IMR-90 (cell line): ENCODE measurements around the gene KIF3B. TPM values are rescaled to one million over a fixed set of nuclear protein-coding genes. Genes with fewer than 3 reads are reported as not detected.

Experiments
- ATAC-seq: fragments of 200-7000 bp; cut with Tn5 transposase; 2 replicates; pipeline ENCODE4 v1.9.1; 2020; ENCODE audit warnings: low read depth, mild to moderate bottlenecking, moderate library complexity
- BruUV-seq: library from RNA; stranded (reverse); fragments of 400-500 nt; replicated peaks from 2 replicates; lab custom pipeline; 2021; lab: Mats Ljungman, UMichigan
- CTCF ChIA-PET: fragments of 300-600 bp; formaldehyde crosslinking; extraction: SDS; loops from one replicate; lab custom pipeline; 2021; ENCODE audit warnings: antibody characterized with exemption; lab: Yijun Ruan, JAX
- POLR2A ChIA-PET: fragments of 300-600 bp; sonication (Branson Sonifier 250); formaldehyde crosslinking; loops from one replicate; lab custom pipeline; 2022; ENCODE audit warnings: antibody characterized with exemption; ENCODE audit not compliant: unreplicated experiment; lab: Charles Lee
- DNase-seq: peaks from one replicate; pipeline ENCODE4 v3.0.0; 2013
- H2AFZ ChIP-seq: replicated peaks from 2 replicates; pipeline ENCODE3; 2013; ENCODE audit warnings: low read length, mild to moderate bottlenecking; ENCODE audit not compliant: poor library complexity
- H2AK5ac ChIP-seq: 2 replicates; pipeline ENCODE4 v1.6.1; 2013; ENCODE audit warnings: low read depth, low read length, inconsistent platforms
- H2AK9ac ChIP-seq: replicated peaks from 2 replicates; pipeline ENCODE3; 2013; ENCODE audit warnings: mild to moderate bottlenecking, low read depth, low read length, moderate library complexity; ENCODE audit not compliant: poor library complexity
- H2BK120ac ChIP-seq: 2 replicates; pipeline ENCODE4 v1.6.1; 2013; ENCODE audit warnings: low read depth, low read length, inconsistent platforms
- H2BK15ac ChIP-seq: 3 replicates; pipeline ENCODE4 v1.6.1; 2013; ENCODE audit warnings: low read depth, low read length, inconsistent platforms
- H2BK20ac ChIP-seq: 2 replicates; pipeline ENCODE4 v1.6.1; 2013; ENCODE audit warnings: low read depth, mild to moderate bottlenecking, inconsistent platforms, low read length, moderate library complexity
- H2BK5ac ChIP-seq: 2 replicates; pipeline ENCODE4 v1.6.1; 2013; ENCODE audit warnings: mild to moderate bottlenecking, low read depth, low read length, inconsistent platforms; ENCODE audit not compliant: poor library complexity, severe bottlenecking
- H3K14ac ChIP-seq: replicated peaks from 2 replicates; pipeline ENCODE4 v1.6.1; 2013; ENCODE audit warnings: low read depth, low read length, inconsistent platforms
- H3K18ac ChIP-seq: 2 replicates; pipeline ENCODE4 v1.6.1; 2013; ENCODE audit warnings: low read depth, low read length, control low read depth
- H3K23ac ChIP-seq: 2 replicates; pipeline ENCODE4 v1.6.1; 2013; ENCODE audit warnings: low read depth, low read length, inconsistent platforms
- H3K27ac ChIP-seq: 2 replicates; pipeline ENCODE4 v1.5.1; 2013; ENCODE audit warnings: mild to moderate bottlenecking, control low read depth, low read length; ENCODE audit not compliant: insufficient read depth
- H3K27me3 ChIP-seq: 2 replicates; pipeline ENCODE4 v1.6.1; 2013; ENCODE audit warnings: low read length; ENCODE audit not compliant: control insufficient read depth, insufficient read depth
- H3K36me3 ChIP-seq: 2 replicates; pipeline ENCODE4 v1.6.1; 2013; ENCODE audit warnings: low read length, mixed read lengths; ENCODE audit not compliant: control insufficient read depth, insufficient read depth
- H3K4ac ChIP-seq: 2 replicates; pipeline ENCODE4 v1.6.1; 2013; ENCODE audit warnings: low read depth, low read length, inconsistent platforms
- H3K4me1 ChIP-seq: 2 replicates; pipeline ENCODE4 v1.6.1; 2013; ENCODE audit warnings: low read length, mixed read lengths; ENCODE audit not compliant: control insufficient read depth, insufficient read depth
- H3K4me2 ChIP-seq: 2 replicates; pipeline ENCODE4 v1.6.1; 2013; ENCODE audit warnings: low read depth, mild to moderate bottlenecking, control low read depth, low read length, moderate library complexity
- H3K4me3 ChIP-seq: 2 replicates; pipeline ENCODE4 v1.5.1; 2013; ENCODE audit warnings: low read depth, mild to moderate bottlenecking, control low read depth, low read length, moderate library complexity; ENCODE audit not compliant: insufficient read depth
- H3K56ac ChIP-seq: 2 replicates; pipeline ENCODE4 v1.6.1; 2013; ENCODE audit warnings: low read length, inconsistent platforms; ENCODE audit not compliant: insufficient read depth; ENCODE audit errors: extremely low read depth
- H3K79me1 ChIP-seq, 2 experiments: 2 replicates each; pipeline ENCODE4 v1.6.1; 2013; ENCODE audit warnings: low read length in 2 of 2, inconsistent platforms in 1 of 2, low read depth in 1 of 2
- H3K9ac ChIP-seq: 2 replicates; pipeline ENCODE4 v1.6.1; 2013; ENCODE audit warnings: low read depth, low read length, control low read depth
- H3K9me1 ChIP-seq: 2 replicates; pipeline ENCODE4 v1.6.1; 2013; ENCODE audit warnings: low read length, inconsistent platforms; ENCODE audit not compliant: insufficient read depth
- H3K9me3 ChIP-seq: 2 replicates; pipeline ENCODE4 v1.6.1; 2013; ENCODE audit warnings: low read length; ENCODE audit not compliant: control insufficient read depth, insufficient read depth
- H4K20me1 ChIP-seq: 2 replicates; pipeline ENCODE4 v1.6.1; 2013; ENCODE audit warnings: low read length, inconsistent platforms; ENCODE audit not compliant: insufficient read depth
- H4K5ac ChIP-seq: 2 replicates; pipeline ENCODE4 v1.6.1; 2013; ENCODE audit warnings: mild to moderate bottlenecking, low read depth, low read length, control low read depth
- H4K8ac ChIP-seq, 2 experiments: 2 replicates each; pipeline ENCODE4 v1.6.1; 2013; ENCODE audit warnings: low read depth in 2 of 2, low read length in 2 of 2, control low read depth in 1 of 2, inconsistent platforms in 1 of 2
- H4K91ac ChIP-seq: 2 replicates; pipeline ENCODE4 v1.6.1; 2013; ENCODE audit warnings: low read depth, low read length, inconsistent platforms; ENCODE audit not compliant: insufficient read depth
- BHLHE40 ChIP-seq: fragments of 150-350 bp; IDR thresholded peaks from 2 replicates; pipeline ENCODE4 v1.6.1; 2016; ENCODE audit warnings: mild to moderate bottlenecking, low read depth, low read length
- CEBPB ChIP-seq: IDR thresholded peaks from 2 replicates; pipeline ENCODE4 v1.6.1; 2012; ENCODE audit warnings: low read depth, low read length, improper control_type of control experiment
- CHD1 ChIP-seq: IDR thresholded peaks from 2 replicates; pipeline ENCODE4 v1.6.1; 2012; ENCODE audit warnings: low read depth, low read length, improper control_type of control experiment
- FOS ChIP-seq: fragments of 150-350 bp; IDR thresholded peaks from 2 replicates; pipeline ENCODE4 v1.6.1; 2016; ENCODE audit warnings: low read depth, low read length
- MAFK ChIP-seq: IDR thresholded peaks from 2 replicates; pipeline ENCODE4 v1.6.1; 2012; ENCODE audit warnings: low read depth, low read length, improper control_type of control experiment
- MAZ ChIP-seq: IDR thresholded peaks from 2 replicates; pipeline ENCODE4 v1.6.1; 2012; ENCODE audit warnings: low read depth, mild to moderate bottlenecking, low read length, improper control_type of control experiment, moderate library complexity, borderline replicate concordance
- MXI1 ChIP-seq: IDR thresholded peaks from 2 replicates; pipeline ENCODE4 v1.6.1; 2012; ENCODE audit warnings: low read depth, mild to moderate bottlenecking, low read length, moderate library complexity, borderline replicate concordance
- NFE2L2 ChIP-seq: fragments of 150-350 bp; IDR thresholded peaks from 2 replicates; pipeline ENCODE4 v1.6.1; 2016; ENCODE audit warnings: low read depth, mild to moderate bottlenecking, low read length
- POLR2A ChIP-seq: IDR thresholded peaks from 2 replicates; pipeline ENCODE4 v1.6.1; 2012; ENCODE audit warnings: mild to moderate bottlenecking, low read depth, low read length
- RAD21 ChIP-seq: IDR thresholded peaks from 2 replicates; pipeline ENCODE4 v1.6.1; 2012; ENCODE audit warnings: low read length, improper control_type of control experiment
- RCOR1 ChIP-seq: IDR thresholded peaks from 2 replicates; pipeline ENCODE4 v1.6.1; 2012; ENCODE audit warnings: mild to moderate bottlenecking, low read length, improper control_type of control experiment; ENCODE audit not compliant: insufficient replicate concordance
- RFX5 ChIP-seq: IDR thresholded peaks from 2 replicates; pipeline ENCODE4 v1.8.0; 2012; ENCODE audit warnings: low read depth, mild to moderate bottlenecking, low read length, moderate library complexity
- SMC3 ChIP-seq: fragments of 150-350 bp; IDR thresholded peaks from 2 replicates; pipeline ENCODE4 v1.6.1; 2016; ENCODE audit warnings: low read depth, mild to moderate bottlenecking, antibody characterized with exemption, low read length, moderate library complexity
- WGBS, 2 experiments: methylation state at CpG; one replicate each; pipeline versions ENCODE4 v1.1.5 to v1.1.7; 2013; ENCODE audit warnings: missing lambda C conversion rate in 2 of 2; ENCODE audit not compliant: insufficient read length in 1 of 2; ENCODE audit errors: extremely low coverage in 2 of 2; 5-methylcytosine and 5-hydroxymethylcytosine counted together
- dilution Hi-C: fragments of 300-500 bp; cut with HindIII; formaldehyde crosslinking; loops from one replicate; pipeline ENCODE4 v1.14.3; 2018; ENCODE audit warnings: low sequenced_read_pairs; ENCODE audit not compliant: unreplicated experiment
- in situ Hi-C: fragments of 300-500 bp; cut with MboI; formaldehyde crosslinking; loops from 3 replicates; pipeline ENCODE4 v1.14.3; 2019; ENCODE audit warnings: low sequenced_read_pairs, inconsistent platforms, mixed read lengths
- intact Hi-C: fragments of 100-400 bp; cut with micrococcal nuclease; formaldehyde crosslinking; loops from 2 replicates; pipeline ENCODE4 v1.10.0; 2022
- polyA plus RNA-seq, 3 experiments: library from polyadenylated mRNA; depleted of rRNA; stranded (reverse); fragments of >200 nt; gene quantifications; 2 replicates each; pipeline ENCODE4 v1.2.3, GENCODE V29; 2012; ENCODE audit warnings: low replicate concordance in 1 of 3
- total RNA-seq: library from RNA; depleted of rRNA; stranded (reverse); fragments of >200 nt; gene quantifications from 2 replicates; pipeline ENCODE4 v1.2.3, GENCODE V29; 2012
- TF ChIP-seq, protein P1 (sequence below): fragments of 150-350 bp; IDR thresholded peaks from 2 replicates; pipeline ENCODE4 v1.6.1; 2016; ENCODE audit warnings: low read depth, mild to moderate bottlenecking, low read length, moderate library complexity, borderline replicate concordance
- TF ChIP-seq, protein P2 (sequence below): conservative IDR thresholded peaks from 2 replicates; pipeline ENCODE4 v1.5.1; 2012; ENCODE audit warnings: mild to moderate bottlenecking, low read depth, low read length, improper control_type of control experiment
- TF ChIP-seq, protein P3 (sequence below): fragments of 150-350 bp; IDR thresholded peaks from 2 replicates; pipeline ENCODE4 v1.6.1; 2017; ENCODE audit warnings: mild to moderate bottlenecking, antibody characterized with exemption, low read length, low read depth

The KIF3B gene
- total and polyA plus RNA-seq, 2 of the 4 experiments (the other 2 are of a cell fraction): 17.1 to 28.1 TPM

DNA sequence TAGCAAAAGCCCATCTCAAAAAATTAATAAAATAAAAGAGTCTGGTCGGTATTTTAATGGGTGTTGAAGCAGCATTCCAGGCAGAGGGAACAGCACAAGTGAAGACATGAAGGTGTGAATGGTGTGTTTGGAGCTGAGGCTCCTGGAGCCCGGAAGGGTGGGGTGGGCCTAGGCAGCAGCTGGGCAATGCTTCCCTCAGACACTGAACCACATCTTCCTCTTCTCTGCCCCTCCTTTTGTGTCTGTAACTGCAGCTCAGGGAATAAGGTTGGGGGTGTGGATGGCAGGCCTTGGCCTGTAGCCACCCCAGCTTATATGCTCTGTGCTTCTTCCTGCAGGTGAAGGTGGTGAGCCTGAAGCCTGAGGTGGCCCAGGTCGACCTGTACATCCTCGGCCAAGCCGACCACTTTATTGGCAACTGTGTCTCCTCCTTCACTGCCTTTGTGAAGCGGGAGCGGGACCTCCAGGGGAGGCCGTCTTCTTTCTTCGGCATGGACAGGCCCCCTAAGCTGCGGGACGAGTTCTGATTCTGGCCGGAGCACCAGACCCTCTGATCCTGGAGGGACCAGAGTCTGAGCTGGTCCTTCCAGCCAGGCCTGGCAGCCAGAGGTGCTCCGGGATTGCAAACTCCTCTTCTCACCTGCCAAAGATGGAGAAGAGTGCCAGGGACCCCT is 43.2 kb upstream of the KIF3B start:
- CTCF ChIA-PET: no interaction called here
- Histone ChIP-seq H2AFZ (no peak overlapping the region), H3K4ac (no peak overlapping the region), H4K20me1 (no peaks in the 10 kb centered on the region), H3K27me3 (no peaks in the 10 kb centered on the region), H3K4me1 (peaks cover 2% of the 10 kb centered on the region; the same call in 1 of the 2 replicates), H3K23ac (no peak overlapping the region), H3K18ac (no peak overlapping the region), H4K5ac (no peak overlapping the region), H3K4me2 (no peak overlapping the region), H3K27ac (no peak overlapping the region), H3K56ac (no peak overlapping the region), H3K4me3 (no peak overlapping the region), H4K91ac (no peak overlapping the region), H3K36me3 (peaks cover 44% of the 10 kb centered on the region), H4K8ac (no peak overlapping the region), H2AK9ac (no peak overlapping the region), H3K79me1 (peaks cover 0 to 4% of the 10 kb centered on the region in 2 experiments; a peak in 1 of 4 replicates), H2BK15ac (no peak overlapping the region), H2BK5ac (no peak overlapping the region), H2BK20ac (no peak overlapping the region), H2BK120ac (no peak overlapping the region), H3K9me1 (no peaks in the 10 kb centered on the region), H3K9ac (no peak overlapping the region), H3K14ac (no peak overlapping the region), H3K9me3 (no peaks in the 10 kb centered on the region), H2AK5ac (no peak overlapping the region)
- in situ Hi-C loops: no loop called here
- dilution Hi-C loops: no loop called here
- POLR2A ChIA-PET: no interaction called here
- intact Hi-C loops: no loop called here
- WGBS, 2 experiments: 90% methylated on average over 10 of the region's 13 CpGs; no CpG with 5 or more reads in 1 of the 2 experiments
- ATAC-seq: no peak
- DNase-seq: no peak
- BruUV-seq: no TSS peak
- TF ChIP-seq CHD1 (no peak), BHLHE40 (no peak), MXI1 (no peak), POLR2A (no peak), RAD21 (no peak), RFX5 (no peak), RCOR1 (no peak), MAZ (no peak), SMC3 (no peak), NFE2L2 (no peak), CEBPB (no peak), FOS (no peak), MAFK (no peak)
- TF ChIP-seq, protein P1, sequence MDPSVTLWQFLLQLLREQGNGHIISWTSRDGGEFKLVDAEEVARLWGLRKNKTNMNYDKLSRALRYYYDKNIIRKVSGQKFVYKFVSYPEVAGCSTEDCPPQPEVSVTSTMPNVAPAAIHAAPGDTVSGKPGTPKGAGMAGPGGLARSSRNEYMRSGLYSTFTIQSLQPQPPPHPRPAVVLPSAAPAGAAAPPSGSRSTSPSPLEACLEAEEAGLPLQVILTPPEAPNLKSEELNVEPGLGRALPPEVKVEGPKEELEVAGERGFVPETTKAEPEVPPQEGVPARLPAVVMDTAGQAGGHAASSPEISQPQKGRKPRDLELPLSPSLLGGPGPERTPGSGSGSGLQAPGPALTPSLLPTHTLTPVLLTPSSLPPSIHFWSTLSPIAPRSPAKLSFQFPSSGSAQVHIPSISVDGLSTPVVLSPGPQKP: no peak
- TF ChIP-seq, protein P2, sequence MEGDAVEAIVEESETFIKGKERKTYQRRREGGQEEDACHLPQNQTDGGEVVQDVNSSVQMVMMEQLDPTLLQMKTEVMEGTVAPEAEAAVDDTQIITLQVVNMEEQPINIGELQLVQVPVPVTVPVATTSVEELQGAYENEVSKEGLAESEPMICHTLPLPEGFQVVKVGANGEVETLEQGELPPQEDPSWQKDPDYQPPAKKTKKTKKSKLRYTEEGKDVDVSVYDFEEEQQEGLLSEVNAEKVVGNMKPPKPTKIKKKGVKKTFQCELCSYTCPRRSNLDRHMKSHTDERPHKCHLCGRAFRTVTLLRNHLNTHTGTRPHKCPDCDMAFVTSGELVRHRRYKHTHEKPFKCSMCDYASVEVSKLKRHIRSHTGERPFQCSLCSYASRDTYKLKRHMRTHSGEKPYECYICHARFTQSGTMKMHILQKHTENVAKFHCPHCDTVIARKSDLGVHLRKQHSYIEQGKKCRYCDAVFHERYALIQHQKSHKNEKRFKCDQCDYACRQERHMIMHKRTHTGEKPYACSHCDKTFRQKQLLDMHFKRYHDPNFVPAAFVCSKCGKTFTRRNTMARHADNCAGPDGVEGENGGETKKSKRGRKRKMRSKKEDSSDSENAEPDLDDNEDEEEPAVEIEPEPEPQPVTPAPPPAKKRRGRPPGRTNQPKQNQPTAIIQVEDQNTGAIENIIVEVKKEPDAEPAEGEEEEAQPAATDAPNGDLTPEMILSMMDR: no peak
- TF ChIP-seq, protein P3, sequence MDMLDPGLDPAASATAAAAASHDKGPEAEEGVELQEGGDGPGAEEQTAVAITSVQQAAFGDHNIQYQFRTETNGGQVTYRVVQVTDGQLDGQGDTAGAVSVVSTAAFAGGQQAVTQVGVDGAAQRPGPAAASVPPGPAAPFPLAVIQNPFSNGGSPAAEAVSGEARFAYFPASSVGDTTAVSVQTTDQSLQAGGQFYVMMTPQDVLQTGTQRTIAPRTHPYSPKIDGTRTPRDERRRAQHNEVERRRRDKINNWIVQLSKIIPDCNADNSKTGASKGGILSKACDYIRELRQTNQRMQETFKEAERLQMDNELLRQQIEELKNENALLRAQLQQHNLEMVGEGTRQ: no peak
